Panc1 (cell line): ENCODE results near the gene IL20RA. TPM values are rescaled to one million over a fixed set of nuclear protein-coding genes. Genes with fewer than 3 reads are reported as not detected.

Experiments
- ATAC-seq: fragments of 200-7000 bp; cut with Tn5 transposase; 2 replicates; pipeline ENCODE4 v1.9.1; 2020; ENCODE audit warnings: mild to moderate bottlenecking, moderate library complexity
- BruUV-seq: library from RNA; stranded (reverse); fragments of 400-500 nt; replicated peaks from 2 replicates; lab custom pipeline; 2021; lab: Mats Ljungman, UMichigan
- CTCF ChIA-PET: fragments of 300-600 bp; sonication (Branson Sonifier 250); formaldehyde crosslinking; loops from one replicate; lab custom pipeline; 2022; ENCODE audit warnings: antibody characterized with exemption; lab: Charles Lee
- POLR2A ChIA-PET: fragments of 300-600 bp; sonication (Branson Sonifier 250); formaldehyde crosslinking; loops from one replicate; lab custom pipeline; 2022; ENCODE audit warnings: antibody characterized with exemption; lab: Charles Lee
- DNase-seq: peaks from one replicate; pipeline ENCODE4 v3.0.0-alpha.2; 2010; ENCODE audit warnings: low read depth, low spot score
- H3K27ac ChIP-seq: 2 replicates; pipeline ENCODE4 v1.5.1; 2011; ENCODE audit warnings: mild to moderate bottlenecking, low read length, inconsistent platforms
- H3K27me3 ChIP-seq: fragments of 200-500 bp; sonication (Bioruptor generic); 2 replicates; pipeline ENCODE4 v1.6.0; 2014; ENCODE audit warnings: low read length, inconsistent platforms; ENCODE audit not compliant: control insufficient read depth, insufficient read depth
- H3K36me3 ChIP-seq: fragments of 200-500 bp; sonication (Bioruptor generic); 2 replicates; pipeline ENCODE4 v1.5.1; 2014; ENCODE audit warnings: inconsistent platforms, mild to moderate bottlenecking, low read length, moderate library complexity; ENCODE audit not compliant: control insufficient read depth, insufficient read depth
- H3K4me1 ChIP-seq: 2 replicates; pipeline ENCODE4 v1.5.1; 2011; ENCODE audit warnings: inconsistent platforms, mild to moderate bottlenecking, low read length, moderate library complexity; ENCODE audit not compliant: control insufficient read depth, insufficient read depth
- H3K4me3 ChIP-seq, 2 experiments: 2 replicates each; pipeline ENCODE4 v1.5.1; 2011 to 2012; ENCODE audit warnings: low read depth in 2 of 2, low read length in 2 of 2, mild to moderate bottlenecking in 2 of 2, inconsistent platforms in 1 of 2, moderate library complexity in 1 of 2
- H3K9me3 ChIP-seq: fragments of 200-500 bp; sonication (Bioruptor generic); 2 replicates; pipeline ENCODE4 v1.5.1; 2014; ENCODE audit warnings: low read depth, mild to moderate bottlenecking, inconsistent platforms, low read length, moderate library complexity; ENCODE audit not compliant: control insufficient read depth, insufficient read depth
- POLR2AphosphoS5 ChIP-seq: IDR thresholded peaks from 2 replicates; pipeline ENCODE4 v1.6.1; 2012; ENCODE audit warnings: mild to moderate bottlenecking, low read depth, low read length, moderate library complexity
- REST ChIP-seq, 2 experiments: IDR thresholded peaks; 2 replicates each; pipeline ENCODE4 v1.6.1; 2011 to 2012; ENCODE audit warnings: low read depth in 2 of 2, control low read depth in 1 of 2, low read length in 1 of 2, mild to moderate bottlenecking in 1 of 2, moderate library complexity in 1 of 2; ENCODE audit not compliant: insufficient read depth in 1 of 2
- SIN3A ChIP-seq: IDR thresholded peaks from 2 replicates; pipeline ENCODE4 v1.6.1; 2012; ENCODE audit warnings: low read depth, mild to moderate bottlenecking, low read length, moderate library complexity, borderline replicate concordance; ENCODE audit not compliant: insufficient read depth
- TCF7L2 ChIP-seq: IDR thresholded peaks from 2 replicates; pipeline ENCODE4 v1.6.1; 2011; ENCODE audit warnings: mild to moderate bottlenecking, low read depth, low read length, inconsistent platforms
- in situ Hi-C: cut with HindIII; loops from 2 replicates; pipeline ENCODE4 v1.10.0; 2016; ENCODE audit warnings: low sequenced_read_pairs, low pct_unique_long_range_greater_than_20kb
- intact Hi-C: fragments of 100-400 bp; cut with micrococcal nuclease; formaldehyde crosslinking; loops from one replicate; pipeline ENCODE4 v1.10.0; 2022; ENCODE audit not compliant: unreplicated experiment
- total RNA-seq: library from RNA; stranded (reverse); gene quantifications from one replicate; pipeline ENCODE4 v1.2.1, GENCODE V29; 2021; ENCODE audit not compliant: unreplicated experiment
- TF ChIP-seq, protein P1 (sequence below): fragments of 450-650 bp; IDR thresholded peaks from 2 replicates; pipeline ENCODE4 v1.5.1; 2017; ENCODE audit warnings: mild to moderate bottlenecking

IL20RA gene
- total RNA-seq, 1 experiment from 2014 or later = not detected

GRCh38 chr6:137005073-137005472 is 39.7 kb downstream of the IL20RA start:
- POLR2A ChIA-PET = no interaction called here
- no peak overlapping the region for H3K27ac ChIP-seq
- no peak for DNase-seq
- intact Hi-C loops (no loop called here), in situ Hi-C loops (no loop called here)
- H3K4me1 ChIP-seq = peaks cover 6% of the 10 kb centered on the region
- ATAC-seq = no peak
- no peak overlapping the region for H3K4me3 ChIP-seq
- no TSS peak for BruUV-seq
- H3K27me3 ChIP-seq = no peaks in the 10 kb centered on the region
- H3K9me3 ChIP-seq = no peaks in the 10 kb centered on the region
- H3K36me3 ChIP-seq = no peaks in the 10 kb centered on the region
- TF ChIP-seq, protein P1, sequence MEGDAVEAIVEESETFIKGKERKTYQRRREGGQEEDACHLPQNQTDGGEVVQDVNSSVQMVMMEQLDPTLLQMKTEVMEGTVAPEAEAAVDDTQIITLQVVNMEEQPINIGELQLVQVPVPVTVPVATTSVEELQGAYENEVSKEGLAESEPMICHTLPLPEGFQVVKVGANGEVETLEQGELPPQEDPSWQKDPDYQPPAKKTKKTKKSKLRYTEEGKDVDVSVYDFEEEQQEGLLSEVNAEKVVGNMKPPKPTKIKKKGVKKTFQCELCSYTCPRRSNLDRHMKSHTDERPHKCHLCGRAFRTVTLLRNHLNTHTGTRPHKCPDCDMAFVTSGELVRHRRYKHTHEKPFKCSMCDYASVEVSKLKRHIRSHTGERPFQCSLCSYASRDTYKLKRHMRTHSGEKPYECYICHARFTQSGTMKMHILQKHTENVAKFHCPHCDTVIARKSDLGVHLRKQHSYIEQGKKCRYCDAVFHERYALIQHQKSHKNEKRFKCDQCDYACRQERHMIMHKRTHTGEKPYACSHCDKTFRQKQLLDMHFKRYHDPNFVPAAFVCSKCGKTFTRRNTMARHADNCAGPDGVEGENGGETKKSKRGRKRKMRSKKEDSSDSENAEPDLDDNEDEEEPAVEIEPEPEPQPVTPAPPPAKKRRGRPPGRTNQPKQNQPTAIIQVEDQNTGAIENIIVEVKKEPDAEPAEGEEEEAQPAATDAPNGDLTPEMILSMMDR = no peak
- no peak for TF ChIP-seq POLR2AphosphoS5
- TF ChIP-seq SIN3A = no peak
- no peak for TF ChIP-seq REST (IDR thresholded peaks at IDR 0.05; ENCODE audit: insufficient read depth in 1 of 2, low read depth in 2 of 2, low read length in 1 of 2)
- TF ChIP-seq TCF7L2 = no peak
- CTCF ChIA-PET = no interaction called here

DNA sequence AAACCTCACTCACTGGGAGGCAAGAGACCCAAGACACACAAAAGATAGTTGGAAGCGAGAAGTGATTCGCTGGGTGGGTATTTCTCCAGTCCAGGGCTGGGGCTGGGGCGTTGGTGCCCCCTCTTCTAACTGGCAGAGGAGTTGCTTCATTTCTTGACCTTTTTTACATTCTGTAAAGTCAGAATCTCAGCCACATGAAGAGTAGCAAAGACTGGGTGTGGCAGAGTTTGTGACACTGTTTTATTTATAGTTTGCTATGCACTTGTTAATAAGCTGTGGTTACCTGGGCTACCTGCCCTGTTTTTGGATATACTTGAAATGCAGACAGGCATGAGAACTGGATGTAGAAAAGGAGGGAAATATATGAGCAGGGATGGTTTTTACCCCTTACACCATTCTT is 42.3 kb downstream of the IL20RA start:
- intact Hi-C loops (no loop called here), in situ Hi-C loops (no loop called here)
- no peaks in the 10 kb centered on the region for H3K27me3 ChIP-seq
- TF ChIP-seq REST (IDR thresholded peaks at IDR 0.05; ENCODE audit: insufficient read depth in 1 of 2, low read depth in 2 of 2, low read length in 1 of 2) = no peak
- TF ChIP-seq, protein P1 = no peak
- no peak for TF ChIP-seq POLR2AphosphoS5
- TF ChIP-seq TCF7L2 = no peak
- TF ChIP-seq SIN3A = no peak
- no peaks in the 10 kb centered on the region for H3K36me3 ChIP-seq
- no peak for DNase-seq
- peaks cover 6% of the 10 kb centered on the region for H3K4me1 ChIP-seq
- ChIA-PET POLR2A (no interaction called here), CTCF (no interaction called here)
- H3K9me3 ChIP-seq = no peaks in the 10 kb centered on the region
- H3K27ac ChIP-seq = no peak overlapping the region
- no peak overlapping the region for H3K4me3 ChIP-seq
- no peak for ATAC-seq
- no TSS peak for BruUV-seq
